ENCODE results near the gene CCNYL1. TPM values are rescaled to one million over a fixed set of nuclear protein-coding genes. Genes with fewer than 3 reads are reported as not detected.

The CCNYL1 gene
- polyA plus RNA-seq, 1 donor from 2014 or later = 14.7 TPM

GRCh38 chr2:207683438-207683837 is 28.0 kb upstream of the CCNYL1 start:
- TF ChIP-seq EP300 (conservative IDR thresholded peaks at IDR 0.05; ENCODE audit: poor library complexity, severe bottlenecking) (no peak), MXI1 (conservative IDR thresholded peaks at IDR 0.05; ENCODE audit: poor library complexity, severe bottlenecking) (no peak), EZH2 (IDR thresholded peaks at IDR 0.05; ENCODE audit: borderline replicate concordance, insufficient read depth, low read length, poor library complexity, severe bottlenecking) (no peak), CTCF (IDR thresholded peaks at IDR 0.05; ENCODE audit: poor library complexity, severe bottlenecking) (no peak), POLR2AphosphoS5 (IDR thresholded peaks at IDR 0.05) (no peak), RAD21 (conservative IDR thresholded peaks at IDR 0.05) (no peak), TAF1 (IDR thresholded peaks at IDR 0.05; ENCODE audit: low read depth) (no peak), SMC3 (conservative IDR thresholded peaks at IDR 0.05; ENCODE audit: poor library complexity) (no peak)
- TF ChIP-seq, protein P1, sequence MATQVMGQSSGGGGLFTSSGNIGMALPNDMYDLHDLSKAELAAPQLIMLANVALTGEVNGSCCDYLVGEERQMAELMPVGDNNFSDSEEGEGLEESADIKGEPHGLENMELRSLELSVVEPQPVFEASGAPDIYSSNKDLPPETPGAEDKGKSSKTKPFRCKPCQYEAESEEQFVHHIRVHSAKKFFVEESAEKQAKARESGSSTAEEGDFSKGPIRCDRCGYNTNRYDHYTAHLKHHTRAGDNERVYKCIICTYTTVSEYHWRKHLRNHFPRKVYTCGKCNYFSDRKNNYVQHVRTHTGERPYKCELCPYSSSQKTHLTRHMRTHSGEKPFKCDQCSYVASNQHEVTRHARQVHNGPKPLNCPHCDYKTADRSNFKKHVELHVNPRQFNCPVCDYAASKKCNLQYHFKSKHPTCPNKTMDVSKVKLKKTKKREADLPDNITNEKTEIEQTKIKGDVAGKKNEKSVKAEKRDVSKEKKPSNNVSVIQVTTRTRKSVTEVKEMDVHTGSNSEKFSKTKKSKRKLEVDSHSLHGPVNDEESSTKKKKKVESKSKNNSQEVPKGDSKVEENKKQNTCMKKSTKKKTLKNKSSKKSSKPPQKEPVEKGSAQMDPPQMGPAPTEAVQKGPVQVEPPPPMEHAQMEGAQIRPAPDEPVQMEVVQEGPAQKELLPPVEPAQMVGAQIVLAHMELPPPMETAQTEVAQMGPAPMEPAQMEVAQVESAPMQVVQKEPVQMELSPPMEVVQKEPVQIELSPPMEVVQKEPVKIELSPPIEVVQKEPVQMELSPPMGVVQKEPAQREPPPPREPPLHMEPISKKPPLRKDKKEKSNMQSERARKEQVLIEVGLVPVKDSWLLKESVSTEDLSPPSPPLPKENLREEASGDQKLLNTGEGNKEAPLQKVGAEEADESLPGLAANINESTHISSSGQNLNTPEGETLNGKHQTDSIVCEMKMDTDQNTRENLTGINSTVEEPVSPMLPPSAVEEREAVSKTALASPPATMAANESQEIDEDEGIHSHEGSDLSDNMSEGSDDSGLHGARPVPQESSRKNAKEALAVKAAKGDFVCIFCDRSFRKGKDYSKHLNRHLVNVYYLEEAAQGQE (IDR thresholded peaks at IDR 0.05; ENCODE audit: borderline replicate concordance) = no peak
- Histone ChIP-seq H3K36me3 (ENCODE audit: insufficient read depth, low read length) (no peaks in the 10 kb centered on the region), H3K9ac (ENCODE audit: low read length) (no peak overlapping the region), H3K9me2 (ENCODE audit: insufficient read depth, low read length) (no peaks in the 10 kb centered on the region), H3K27me3 (ENCODE audit: insufficient read depth, low read depth, low read length) (no peaks in the 10 kb centered on the region), H3K79me2 (replicated peaks; ENCODE audit: insufficient read depth, low read length) (no peaks in the 10 kb centered on the region), H3K27ac (ENCODE audit: low read length) (no peak overlapping the region), H2AFZ (ENCODE audit: low read depth, low read length) (no peak overlapping the region), H4K20me1 (ENCODE audit: insufficient read depth) (no peaks in the 10 kb centered on the region), H3K4me3 (ENCODE audit: low read length) (no peak overlapping the region), H3F3A (ENCODE audit: insufficient read depth, low read length, poor library complexity, severe bottlenecking) (no peaks in the 10 kb centered on the region), H3K4me2 (ENCODE audit: low read length) (no peak overlapping the region), H3K9me3 (ENCODE audit: low read length) (no peaks in the 10 kb centered on the region)

GRCh38 chr2:207683879-207684627 is 27.4 kb upstream of the CCNYL1 start:
- Histone ChIP-seq H3K4me2 (ENCODE audit: low read length) (no peak overlapping the region), H3K4me3 (ENCODE audit: low read length) (no peak overlapping the region), H3K36me3 (ENCODE audit: insufficient read depth, low read length) (no peaks in the 10 kb centered on the region), H3K27ac (ENCODE audit: low read length) (no peak overlapping the region), H3K9ac (ENCODE audit: low read length) (no peak overlapping the region), H2AFZ (ENCODE audit: low read depth, low read length) (no peak overlapping the region), H4K20me1 (ENCODE audit: insufficient read depth) (no peaks in the 10 kb centered on the region), H3K9me3 (ENCODE audit: low read length) (no peaks in the 10 kb centered on the region), H3K79me2 (replicated peaks; ENCODE audit: insufficient read depth, low read length) (no peaks in the 10 kb centered on the region), H3K9me2 (ENCODE audit: insufficient read depth, low read length) (no peaks in the 10 kb centered on the region), H3F3A (ENCODE audit: insufficient read depth, low read length, poor library complexity, severe bottlenecking) (no peaks in the 10 kb centered on the region), H3K27me3 (ENCODE audit: insufficient read depth, low read depth, low read length) (no peaks in the 10 kb centered on the region)
- TF ChIP-seq CTCF (IDR thresholded peaks at IDR 0.05; ENCODE audit: poor library complexity, severe bottlenecking) = no peak
- TF ChIP-seq SMC3 (conservative IDR thresholded peaks at IDR 0.05; ENCODE audit: poor library complexity) = no peak
- TF ChIP-seq EP300 (conservative IDR thresholded peaks at IDR 0.05; ENCODE audit: poor library complexity, severe bottlenecking) = no peak
- TF ChIP-seq POLR2AphosphoS5 (IDR thresholded peaks at IDR 0.05) = no peak
- no peak for TF ChIP-seq MXI1 (conservative IDR thresholded peaks at IDR 0.05; ENCODE audit: poor library complexity, severe bottlenecking)
- no peak for TF ChIP-seq EZH2 (IDR thresholded peaks at IDR 0.05; ENCODE audit: borderline replicate concordance, insufficient read depth, low read length, poor library complexity, severe bottlenecking)
- no peak for TF ChIP-seq RAD21 (conservative IDR thresholded peaks at IDR 0.05)
- TF ChIP-seq TAF1 (IDR thresholded peaks at IDR 0.05; ENCODE audit: low read depth) = no peak
- TF ChIP-seq, protein P1 (IDR thresholded peaks at IDR 0.05; ENCODE audit: borderline replicate concordance) = no peak

All from neural cell (in vitro differentiated cells).